Hindlimb muscle (tissue), 1 donor: ENCODE data around the gene PTPRU. TPM values are rescaled to one million over a fixed set of nuclear protein-coding genes. Genes with fewer than 3 reads are reported as not detected.
"Not testable (repeated sequence)": the region's sequence is repeated elsewhere in the genome, so short reads cannot be mapped to it uniquely, and the experiment has no call there.

ENCODE experiments used
- DNase-seq: peaks from one replicate; pipeline ENCODE4 v3.0.0-alpha.2; 2013
- polyA plus RNA-seq: library from polyadenylated mRNA; unstranded; fragments of 120-200 nt; gene quantifications from one replicate; pipeline ENCODE4 v1.2.1, GENCODE V29; 2013; ENCODE audit not compliant: insufficient read length

The PTPRU gene
- polyA plus RNA-seq, 1 donor, result 25.4 TPM

- not testable (repeated sequence) for DNase-seq
Observed at GRCh38 chr1:29222260-29222659, 14.1 kb upstream of the PTPRU start.

- DNase-seq, result no peak
Observed at GRCh38 chr1:29222686-29223085, 13.6 kb upstream of the PTPRU start.

GRCh38 chr1:29223521-29223920 lies 12.8 kb upstream of the PTPRU start:
- DNase-seq, result no peak

GRCh38 chr1:29224356-29224837 lies 11.9 kb upstream of the PTPRU start:
- DNase-seq, result no peak

- DNase-seq, result no peak
Observed at GRCh38 chr1:29225361-29225760, 11.0 kb upstream of the PTPRU start.

- DNase-seq, result no peak
Observed at GRCh38 chr1:29227511-29227910, 8.8 kb upstream of the PTPRU start.

GRCh38 chr1:29230204-29230552 lies 6.1 kb upstream of the PTPRU start:
- DNase-seq, result no peak

- peak; percentile 92 for DNase-seq
Observed at GRCh38 chr1:29230553-29231378, 5.6 kb upstream of the PTPRU start, which contains the start of gene MECR. Gene MECR (minus strand): TSS chr1:29230934. CDS start chr1:29230906, 28 bp downstream.

- DNase-seq, result no peak
Observed at GRCh38 chr1:29232387-29232786, 3.9 kb upstream of the PTPRU start.

GRCh38 chr1:29233693-29234092 lies 2.6 kb upstream of the PTPRU start:
- no peak for DNase-seq

GRCh38 chr1:29234471-29234870 lies 1.9 kb upstream of the PTPRU start:
- no peak for DNase-seq

GRCh38 chr1:29234881-29235280 lies 1.4 kb upstream of the PTPRU start:
- DNase-seq, result not testable (repeated sequence)

- DNase-seq, result no peak
Observed at GRCh38 chr1:29236712-29237128, 398 bp downstream of the PTPRU start.

- DNase-seq, result peak; percentile 46
Observed at GRCh38 chr1:29237129-29237821, 953 bp downstream of the PTPRU start.

- DNase-seq, result no peak
Observed at GRCh38 chr1:29237852-29238619, 1.7 kb downstream of the PTPRU start.

GRCh38 chr1:29238620-29239002 lies 2.3 kb downstream of the PTPRU start:
- no peak for DNase-seq

GRCh38 chr1:29239142-29239541 lies 2.8 kb downstream of the PTPRU start:
- no peak for DNase-seq

GRCh38 chr1:29240400-29240837 lies 4.1 kb downstream of the PTPRU start:
- DNase-seq, result no peak

- no peak for DNase-seq
Observed at GRCh38 chr1:29240986-29241385, 4.7 kb downstream of the PTPRU start.

- no peak for DNase-seq
Observed at GRCh38 chr1:29243023-29243870, 6.9 kb downstream of the PTPRU start.

GRCh38 chr1:29243871-29244200 lies 7.5 kb downstream of the PTPRU start:
- DNase-seq, result no peak

- DNase-seq, result no peak
Observed at GRCh38 chr1:29245261-29245660, 8.9 kb downstream of the PTPRU start.
